ENCODE data around the gene TMEM11.

Gene TMEM11

GRCh38 chr17:21186399-21187187 is 27.4 kb downstream of the TMEM11 start:
- DNase-seq (ENCODE audit: low read depth in 4 of 4, low spot score in 1 of 4): no peak

- no peak for DNase-seq (ENCODE audit: low read depth in 4 of 4, low spot score in 1 of 4)
Measured at GRCh38 chr17:21185061-21185460, 28.9 kb downstream of the TMEM11 start.

GRCh38 chr17:21184570-21184969 is 29.4 kb downstream of the TMEM11 start:
- DNase-seq (ENCODE audit: low read depth in 4 of 4, low spot score in 1 of 4): no peak

- DNase-seq (ENCODE audit: low read depth in 4 of 4, low spot score in 1 of 4): no peak
Measured at GRCh38 chr17:21183468-21183867, 30.5 kb downstream of the TMEM11 start.

- DNase-seq (ENCODE audit: low read depth in 4 of 4, low spot score in 1 of 4): no peak
Measured at GRCh38 chr17:21177854-21178600, 35.9 kb downstream of the TMEM11 start.

GRCh38 chr17:21177401-21177800 is 36.6 kb downstream of the TMEM11 start:
- no peak for DNase-seq (ENCODE audit: low read depth in 4 of 4, low spot score in 1 of 4)

GRCh38 chr17:21176773-21177395 is 37.1 kb downstream of the TMEM11 start:
- DNase-seq (ENCODE audit: low read depth in 4 of 4, low spot score in 1 of 4): no peak

- DNase-seq (ENCODE audit: low read depth in 4 of 4, low spot score in 1 of 4): no peak
Measured at GRCh38 chr17:21174713-21175112, 39.2 kb downstream of the TMEM11 start.

GRCh38 chr17:21174186-21174585 is 39.8 kb downstream of the TMEM11 start:
- DNase-seq (ENCODE audit: low read depth in 4 of 4, low spot score in 1 of 4): no peak

GRCh38 chr17:21173543-21173942 is 40.4 kb downstream of the TMEM11 start:
- DNase-seq (ENCODE audit: low read depth in 4 of 4, low spot score in 1 of 4): no peak

- DNase-seq (ENCODE audit: low read depth in 4 of 4, low spot score in 1 of 4): no peak
Measured at GRCh38 chr17:21172846-21173245, 41.1 kb downstream of the TMEM11 start.

GRCh38 chr17:21171970-21172510 is 41.9 kb downstream of the TMEM11 start:
- no peak for DNase-seq (ENCODE audit: low read depth in 4 of 4, low spot score in 1 of 4)

- no peak for DNase-seq (ENCODE audit: low read depth in 4 of 4, low spot score in 1 of 4)
Measured at GRCh38 chr17:21171309-21171922, 42.5 kb downstream of the TMEM11 start.

GRCh38 chr17:21170809-21171208 is 43.2 kb downstream of the TMEM11 start:
- no peak for DNase-seq (ENCODE audit: low read depth in 4 of 4, low spot score in 1 of 4)

- DNase-seq (ENCODE audit: low read depth in 4 of 4, low spot score in 1 of 4): no peak
Measured at GRCh38 chr17:21169496-21169895, 44.5 kb downstream of the TMEM11 start.

- DNase-seq (ENCODE audit: low read depth in 4 of 4, low spot score in 1 of 4): no peak
Measured at GRCh38 chr17:21168555-21168865, 45.5 kb downstream of the TMEM11 start.

GRCh38 chr17:21167303-21167702 is 46.7 kb downstream of the TMEM11 start:
- DNase-seq (ENCODE audit: low read depth in 4 of 4, low spot score in 1 of 4): no peak

GRCh38 chr17:21166595-21167210 is 47.3 kb downstream of the TMEM11 start:
- DNase-seq (ENCODE audit: low read depth in 4 of 4, low spot score in 1 of 4): no peak

- DNase-seq (ENCODE audit: low read depth in 4 of 4, low spot score in 1 of 4): no peak
Measured at GRCh38 chr17:21165922-21166594, 47.9 kb downstream of the TMEM11 start.

GRCh38 chr17:21164620-21165019 is 49.3 kb downstream of the TMEM11 start:
- no peak for DNase-seq (ENCODE audit: low read depth in 4 of 4, low spot score in 1 of 4)

GRCh38 chr17:21164216-21164615 is 49.7 kb downstream of the TMEM11 start:
- no peak for DNase-seq (ENCODE audit: low read depth in 4 of 4, low spot score in 1 of 4)

Measured in stimulated activated CD4-positive, alpha-beta T cell treated with anti-CD3 and anti-CD28 coated beads, Interleukin-1b, Interleukin-23, amount 100 ng/mL, for 24 hours (primary cell).